Measurements from ENCODE around the gene CLNS1A.
"Not testable (repeated sequence)": the region's sequence is repeated elsewhere in the genome, so short reads cannot be mapped to it uniquely, and the experiment has no call there.

CLNS1A gene

GRCh38 chr11:77647654-77648305 lies 10.2 kb upstream of the CLNS1A start:
- TF ChIP-seq GATA1 (IDR thresholded peaks at IDR 0.05; ENCODE audit: low read depth, low read length) (no peak), POLR2A (IDR thresholded peaks at IDR 0.05; ENCODE audit: low read length) (no peak)
- no peak for DNase-seq

- TF ChIP-seq POLR2A (IDR thresholded peaks at IDR 0.05; ENCODE audit: low read length): no peak
- TF ChIP-seq GATA1 (IDR thresholded peaks at IDR 0.05; ENCODE audit: low read depth, low read length): no peak
- no peak for DNase-seq
These were observed 7.3 kb upstream of the CLNS1A start for GRCh38 chr11:77644887-77645286.

DNA sequence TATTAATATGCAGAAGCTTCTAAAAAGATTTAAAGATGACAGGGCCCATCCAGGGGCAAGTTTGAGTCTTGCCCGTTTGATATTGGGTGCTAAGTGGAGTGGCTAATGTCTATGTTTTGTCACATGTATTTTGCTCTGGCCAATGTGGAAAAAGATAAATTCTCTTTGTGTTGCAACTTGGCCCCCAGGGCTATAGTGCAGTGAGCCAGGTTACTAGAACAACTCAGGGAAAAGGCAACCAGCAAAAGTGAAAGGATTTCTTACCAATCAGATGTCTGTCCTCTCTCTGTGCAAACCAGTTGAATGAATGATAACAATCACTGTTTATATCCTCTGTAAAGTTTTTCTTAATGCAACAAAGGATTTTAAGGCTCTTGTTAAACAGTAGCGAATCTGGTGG lies 4.6 kb upstream of the CLNS1A start:
- TF ChIP-seq GATA1 (IDR thresholded peaks at IDR 0.05; ENCODE audit: low read depth, low read length): no peak
- DNase-seq: no peak

- TF ChIP-seq POLR2A (IDR thresholded peaks at IDR 0.05; ENCODE audit: low read length) (no peak), GATA1 (IDR thresholded peaks at IDR 0.05; ENCODE audit: low read depth, low read length) (no peak)
- DNase-seq: peak; percentile 52
These were observed 756 bp downstream of the CLNS1A start for GRCh38 chr11:77636731-77637344.

DNA sequence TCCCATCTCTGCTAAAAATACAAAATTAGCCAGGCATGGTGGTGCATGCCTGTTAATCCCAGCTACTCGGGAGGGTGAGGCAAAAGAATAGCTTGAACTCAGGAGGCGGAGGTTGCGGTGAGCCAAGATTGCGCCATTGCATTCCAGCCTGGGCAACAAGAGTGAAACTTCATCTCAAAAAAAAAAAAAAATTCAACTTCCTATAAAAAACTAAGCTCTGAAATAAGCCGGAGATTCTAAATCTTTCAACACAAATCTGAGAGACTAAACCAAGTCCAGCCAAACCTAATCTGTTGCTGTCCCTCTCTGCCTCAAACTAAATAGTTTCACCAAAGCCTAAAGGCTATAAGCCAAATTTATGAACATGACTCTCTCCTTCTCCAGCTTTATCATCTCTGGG lies 3.7 kb downstream of the CLNS1A start:
- not testable (repeated sequence) for DNase-seq

DNA sequence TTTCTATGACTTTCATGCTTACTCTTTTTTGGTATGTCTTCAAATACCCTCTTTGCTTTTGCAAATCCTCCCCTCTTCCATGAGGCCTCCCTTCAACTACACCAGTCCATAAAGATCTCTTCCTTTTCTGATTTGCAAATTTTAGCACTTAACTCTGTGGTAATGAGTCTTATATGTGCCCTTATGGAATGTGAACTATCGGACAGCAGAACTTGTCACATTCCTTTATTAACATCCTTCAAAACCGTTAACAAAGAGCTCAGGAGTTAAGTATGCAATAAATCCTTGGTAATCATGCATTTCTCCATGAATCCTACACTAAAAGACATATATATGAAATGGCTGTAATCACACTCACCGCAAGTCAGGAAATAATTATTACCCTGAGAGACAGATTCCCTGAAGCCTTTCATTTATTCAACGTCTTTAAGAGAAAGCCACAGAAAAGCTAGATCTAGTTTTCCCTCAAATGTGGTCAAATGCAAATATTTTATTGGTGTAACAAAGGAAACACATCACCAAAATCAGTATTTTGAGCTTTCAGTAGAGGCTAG lies 7.4 kb downstream of the CLNS1A start:
- TF ChIP-seq POLR2A (IDR thresholded peaks at IDR 0.05; ENCODE audit: low read length): no peak
- no peak for TF ChIP-seq GATA1 (IDR thresholded peaks at IDR 0.05; ENCODE audit: low read depth, low read length)
- no peak for DNase-seq

DNA sequence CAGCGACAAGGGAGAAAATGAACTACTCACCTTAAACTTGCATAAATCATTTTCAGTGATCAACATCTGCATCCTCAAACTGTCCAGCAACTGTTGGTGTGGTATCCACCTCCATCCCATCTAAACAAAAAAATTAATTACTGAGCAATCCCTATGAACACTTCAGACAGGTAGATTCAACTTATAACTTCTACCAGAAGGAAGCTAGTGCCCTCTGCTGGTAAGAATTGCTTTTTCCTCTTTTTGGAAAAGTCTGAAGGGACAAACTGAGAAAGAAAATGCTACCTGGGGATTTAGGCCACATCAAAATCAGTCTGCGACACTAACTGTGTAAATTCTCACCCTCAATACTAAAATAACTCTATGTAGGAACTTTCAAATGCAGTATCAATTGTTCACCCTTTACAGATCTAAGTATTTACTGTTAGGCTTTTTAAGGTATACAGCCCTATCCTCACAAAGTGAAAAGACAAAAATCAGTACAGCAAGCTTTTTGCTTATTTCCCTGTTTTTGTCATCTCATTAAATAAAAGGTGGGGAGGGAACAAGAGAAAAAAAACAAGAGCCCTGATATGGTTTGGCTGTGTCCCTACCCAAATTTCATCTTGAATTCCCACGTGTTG lies 17.9 kb downstream of the CLNS1A start:
- peak; percentile 60 to 82 for DNase-seq
- TF ChIP-seq GATA1 (IDR thresholded peaks at IDR 0.05; ENCODE audit: low read depth, low read length): no peak
- no peak for TF ChIP-seq POLR2A (IDR thresholded peaks at IDR 0.05; ENCODE audit: low read length)

- no peak for TF ChIP-seq POLR2A (IDR thresholded peaks at IDR 0.05; ENCODE audit: low read length)
- TF ChIP-seq GATA1 (IDR thresholded peaks at IDR 0.05; ENCODE audit: low read depth, low read length): no peak
- no peak for DNase-seq
These were observed 19.7 kb downstream of the CLNS1A start for GRCh38 chr11:77617892-77618291.

DNA sequence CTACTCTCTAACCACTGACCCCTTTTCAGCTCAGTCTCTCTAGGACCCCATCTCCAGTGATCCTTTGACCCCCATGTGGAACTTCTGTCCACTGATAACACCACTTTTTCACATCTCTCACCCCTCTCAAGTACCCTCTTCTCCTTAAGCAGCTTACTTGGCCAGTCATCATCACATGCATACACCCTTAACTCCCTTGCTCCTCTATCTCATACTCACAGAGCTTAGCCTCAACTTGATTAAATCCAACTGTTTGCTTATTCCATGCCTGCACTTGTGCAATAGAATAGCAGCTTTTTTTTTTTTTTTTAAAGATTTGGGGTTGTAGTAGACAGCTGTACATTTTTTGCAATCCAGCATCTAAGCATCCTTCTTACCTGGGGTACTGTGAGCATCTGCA lies 25.7 kb downstream of the CLNS1A start:
- TF ChIP-seq GATA1 (IDR thresholded peaks at IDR 0.05; ENCODE audit: low read depth, low read length): no peak
- no peak for TF ChIP-seq POLR2A (IDR thresholded peaks at IDR 0.05; ENCODE audit: low read length)
- peak; percentile 76 to 85 for DNase-seq

GRCh38 chr11:77609234-77609633 lies 28.4 kb downstream of the CLNS1A start:
- DNase-seq: no peak
- TF ChIP-seq GATA1 (IDR thresholded peaks at IDR 0.05; ENCODE audit: low read depth, low read length) (no peak), POLR2A (IDR thresholded peaks at IDR 0.05; ENCODE audit: low read length) (no peak)

GRCh38 chr11:77604281-77604680 lies 33.3 kb downstream of the CLNS1A start:
- no peak for DNase-seq
- TF ChIP-seq POLR2A (IDR thresholded peaks at IDR 0.05; ENCODE audit: low read length) (no peak), GATA1 (IDR thresholded peaks at IDR 0.05; ENCODE audit: low read depth, low read length) (no peak)

DNA sequence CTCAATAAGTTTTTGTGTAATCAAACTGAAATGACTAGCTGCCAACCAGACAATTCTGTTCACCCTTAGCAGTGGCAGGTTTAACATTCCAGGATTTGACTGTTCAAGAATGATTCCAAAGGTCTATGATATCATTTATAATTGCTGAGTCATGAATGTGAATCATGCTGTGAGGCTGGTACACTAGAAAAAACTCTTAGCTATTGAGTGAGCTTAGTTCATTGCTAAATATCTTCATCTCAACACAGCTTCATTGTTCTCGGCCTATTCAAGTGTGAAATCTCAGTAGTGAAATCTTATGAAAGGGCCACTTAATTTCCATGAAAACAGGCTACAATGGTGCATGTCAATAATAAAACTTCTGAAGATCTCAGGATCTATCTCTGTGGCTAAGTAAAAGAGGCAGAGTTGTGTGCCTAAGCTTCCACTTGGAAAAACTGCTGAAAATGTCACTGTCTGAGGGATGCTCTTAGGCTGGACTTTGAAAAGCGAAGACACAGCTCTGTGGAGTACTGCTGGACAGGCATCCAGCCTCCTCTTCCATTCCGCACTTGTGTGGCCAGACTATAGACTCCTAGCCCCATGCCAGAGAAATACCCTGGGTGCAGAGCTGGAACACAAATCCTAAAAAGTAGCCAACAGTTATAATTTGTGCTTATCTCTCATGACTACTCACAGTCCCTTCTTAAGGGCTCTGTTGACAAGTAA lies 35.1 kb downstream of the CLNS1A start:
- DNase-seq: peak; percentile 24 to 67
- no peak for TF ChIP-seq GATA1 (IDR thresholded peaks at IDR 0.05; ENCODE audit: low read depth, low read length)

- TF ChIP-seq POLR2A (IDR thresholded peaks at IDR 0.05; ENCODE audit: low read length) (no peak), GATA1 (IDR thresholded peaks at IDR 0.05; ENCODE audit: low read depth, low read length) (no peak)
- no peak for DNase-seq
These were observed 39.4 kb downstream of the CLNS1A start for GRCh38 chr11:77598195-77598594.

DNA sequence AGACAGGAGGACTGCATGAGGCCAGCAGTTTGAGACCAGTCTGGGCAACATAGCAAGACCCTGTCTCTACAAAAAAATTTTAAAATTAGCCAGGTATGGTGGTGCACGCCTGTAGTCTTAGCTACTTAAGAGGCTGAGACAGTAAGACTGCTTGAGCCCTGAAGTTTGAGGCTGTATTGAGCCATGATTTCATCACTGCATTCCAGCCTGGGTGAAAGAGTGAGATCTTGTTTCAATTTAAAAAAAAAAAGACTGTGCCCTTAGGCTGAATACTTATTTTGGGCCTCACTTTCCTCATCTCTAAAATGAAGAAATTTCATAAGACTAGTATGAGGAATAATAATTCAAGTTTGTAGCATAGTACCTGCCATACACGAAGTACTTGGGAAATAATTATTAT lies 41.0 kb downstream of the CLNS1A start:
- DNase-seq: no peak
- TF ChIP-seq POLR2A (IDR thresholded peaks at IDR 0.05; ENCODE audit: low read length) (no peak), GATA1 (IDR thresholded peaks at IDR 0.05; ENCODE audit: low read depth, low read length) (no peak)
